H9 (cell line): ENCODE measurements around the gene APP. TPM values are rescaled to one million over a fixed set of nuclear protein-coding genes. Genes with fewer than 3 reads are reported as not detected.

Source experiments
- DNase-seq: peaks from one replicate; pipeline ENCODE4 v3.0.0-alpha.2; 2017
- H2AFZ ChIP-seq: one replicate; pipeline ENCODE4 v1.6.1; 2013; ENCODE audit warnings: mild to moderate bottlenecking, low read length, control low read depth, moderate library complexity
- H2AK5ac ChIP-seq: 2 replicates; pipeline ENCODE4 v1.6.1; 2013; ENCODE audit warnings: low read length, control low read depth, mixed read lengths; ENCODE audit not compliant: insufficient read length
- H2BK120ac ChIP-seq: one replicate; pipeline ENCODE4 v1.6.1; 2013; ENCODE audit warnings: low read depth, mild to moderate bottlenecking, low read length, control low read depth, inconsistent platforms; ENCODE audit not compliant: poor library complexity, severe bottlenecking
- H2BK12ac ChIP-seq: 2 replicates; pipeline ENCODE4 v1.6.1; 2013; ENCODE audit warnings: low read length, control low read depth, mixed read lengths, low read depth; ENCODE audit not compliant: insufficient read length
- H2BK15ac ChIP-seq: 2 replicates; pipeline ENCODE4 v1.6.1; 2013; ENCODE audit warnings: low read depth, low read length, control low read depth
- H2BK20ac ChIP-seq: one replicate; pipeline ENCODE4 v1.6.1; 2013; ENCODE audit warnings: low read depth, mild to moderate bottlenecking, low read length, control low read depth, inconsistent platforms; ENCODE audit not compliant: poor library complexity, severe bottlenecking
- H2BK5ac ChIP-seq: 2 replicates; pipeline ENCODE4 v1.6.1; 2013; ENCODE audit warnings: low read length, control low read depth, mixed read lengths; ENCODE audit not compliant: insufficient read length
- H3K14ac ChIP-seq: 2 replicates; pipeline ENCODE4 v1.6.1; 2013; ENCODE audit warnings: low read length, control low read depth; ENCODE audit not compliant: insufficient read depth
- H3K18ac ChIP-seq: 2 replicates; pipeline ENCODE4 v1.6.1; 2013; ENCODE audit warnings: low read depth, mild to moderate bottlenecking, mixed read lengths, low read length, control low read depth; ENCODE audit not compliant: insufficient read length
- H3K23ac ChIP-seq: 2 replicates; pipeline ENCODE4 v1.6.1; 2013; ENCODE audit warnings: low read length, control low read depth, mixed read lengths, low read depth; ENCODE audit not compliant: insufficient read length
- H3K23me2 ChIP-seq: 2 replicates; pipeline ENCODE4 v1.6.1; 2013; ENCODE audit warnings: low read depth, mild to moderate bottlenecking, mixed read lengths, low read length, control low read depth; ENCODE audit not compliant: insufficient read length, poor library complexity, severe bottlenecking
- H3K27ac ChIP-seq: 2 replicates; pipeline ENCODE4 v1.5.1; 2013; ENCODE audit warnings: low read length, control low read depth, mixed read lengths, low read depth; ENCODE audit not compliant: insufficient read length
- H3K27me3 ChIP-seq: 2 replicates; pipeline ENCODE4 v1.6.1; 2013; ENCODE audit warnings: low read length, control low read depth, inconsistent platforms; ENCODE audit not compliant: insufficient read depth
- H3K4ac ChIP-seq: 2 replicates; pipeline ENCODE4 v1.6.1; 2013; ENCODE audit warnings: low read depth, mild to moderate bottlenecking, control low read depth, inconsistent platforms, low read length, moderate library complexity
- H3K4me1 ChIP-seq: 2 replicates; pipeline ENCODE4 v1.6.1; 2013; ENCODE audit warnings: low read length, control low read depth, inconsistent platforms; ENCODE audit not compliant: insufficient read depth
- H3K4me2 ChIP-seq: 2 replicates; pipeline ENCODE4 v1.6.1; 2013; ENCODE audit warnings: low read length, control low read depth, mixed read lengths; ENCODE audit not compliant: insufficient read length, insufficient read depth
- H3K56ac ChIP-seq: 2 replicates; pipeline ENCODE4 v1.6.1; 2013; ENCODE audit warnings: low read depth, mild to moderate bottlenecking, mixed read lengths, low read length, control low read depth; ENCODE audit not compliant: insufficient read length
- H3K79me1 ChIP-seq: 2 replicates; pipeline ENCODE4 v1.6.1; 2013; ENCODE audit warnings: low read depth, mild to moderate bottlenecking, moderate library complexity, low read length, control low read depth, inconsistent platforms; ENCODE audit not compliant: insufficient read depth, poor library complexity, severe bottlenecking
- H3K79me2 ChIP-seq: 2 replicates; pipeline ENCODE4 v1.6.1; 2013; ENCODE audit warnings: low read length, control low read depth, inconsistent platforms; ENCODE audit not compliant: insufficient read depth
- H3K9ac ChIP-seq: 2 replicates; pipeline ENCODE4 v1.6.1; 2013; ENCODE audit warnings: low read length, control low read depth, mixed read lengths; ENCODE audit not compliant: insufficient read length; ENCODE audit errors: extremely low read depth
- H3K9me3 ChIP-seq: one replicate; pipeline ENCODE4 v1.6.1; 2013; ENCODE audit warnings: low read depth, low read length, inconsistent platforms; ENCODE audit not compliant: control insufficient read depth
- H3T11ph ChIP-seq: one replicate; pipeline ENCODE4 v1.6.1; 2013; ENCODE audit warnings: mild to moderate bottlenecking, low read length, control low read depth, inconsistent platforms
- H4K20me1 ChIP-seq: one replicate; pipeline ENCODE4 v1.6.1; 2013; ENCODE audit not compliant: control insufficient read depth, insufficient read length, insufficient read depth
- H4K5ac ChIP-seq: 2 replicates; pipeline ENCODE4 v1.6.1; 2013; ENCODE audit warnings: low read depth, mild to moderate bottlenecking, mixed read lengths, low read length, control low read depth; ENCODE audit not compliant: insufficient read length
- H4K8ac ChIP-seq: replicated peaks from 2 replicates; pipeline ENCODE4 v1.6.1; 2013; ENCODE audit warnings: low read length, control low read depth, mixed read lengths, low read depth; ENCODE audit not compliant: insufficient read length
- H4K91ac ChIP-seq: 2 replicates; pipeline ENCODE4 v1.6.1; 2013; ENCODE audit warnings: low read depth, mild to moderate bottlenecking, moderate library complexity, mixed read lengths, low read length, control low read depth; ENCODE audit not compliant: insufficient read length
- H3K27ac Mint-ChIP-seq, 3 experiments: 2 replicates in 2 of 3; 3 replicates in 1 of 3; pipeline ENCODE4 v1.8.0; 2020 to 2021; ENCODE audit warnings: mixed read lengths in 3 of 3, mild to moderate bottlenecking in 1 of 3, moderate library complexity in 1 of 3
- H3K27me3 Mint-ChIP-seq: 2 replicates; pipeline ENCODE4 v1.8.0; 2021; ENCODE audit warnings: low read depth, mild to moderate bottlenecking, moderate library complexity, mixed read lengths
- H3K36me3 Mint-ChIP-seq, 3 experiments: 2 replicates in 2 of 3; 3 replicates in 1 of 3; pipeline ENCODE4 v1.8.0; 2020 to 2021; ENCODE audit warnings: low read depth in 3 of 3, mixed read lengths in 3 of 3; ENCODE audit not compliant: insufficient read depth in 1 of 3
- H3K4me1 Mint-ChIP-seq, 2 experiments: 2 replicates each; pipeline ENCODE4 v1.8.0; 2020; ENCODE audit warnings: mixed read lengths in 2 of 2
- H3K4me3 Mint-ChIP-seq, 2 experiments: 2 replicates in 1 of 2; 3 replicates in 1 of 2; pipeline ENCODE4 v1.8.0; 2020 to 2021; ENCODE audit warnings: mild to moderate bottlenecking in 2 of 2, mixed read lengths in 2 of 2, moderate library complexity in 1 of 2
- H3K9me3 Mint-ChIP-seq, 2 experiments: 2 replicates in 1 of 2; 3 replicates in 1 of 2; pipeline ENCODE4 v1.8.0; 2020; ENCODE audit warnings: mild to moderate bottlenecking in 2 of 2, mixed read lengths in 2 of 2, moderate library complexity in 1 of 2
- CTCF ChIP-seq: fragments of 200-600 bp; sonication (generic); conservative IDR thresholded peaks from 3 replicates; pipeline ENCODE4 v1.8.0; 2021; ENCODE audit warnings: antibody characterized with exemption, mild to moderate bottlenecking
- WGBS: extraction: QIAGEN DNeasy Blood & Tissue Kit; methylation state at CpG from one replicate; pipeline ENCODE4 v1.1.7; 2013; ENCODE audit warnings: missing lambda C conversion rate, low lambda C conversion rate, mixed read lengths; ENCODE audit not compliant: insufficient read length; ENCODE audit errors: extremely low coverage; 5-methylcytosine and 5-hydroxymethylcytosine counted together
- total RNA-seq: library from RNA; stranded (reverse); gene quantifications from 2 replicates; pipeline ENCODE4 v1.2.1, GENCODE V29; 2021

The APP gene
- total RNA-seq, 1 experiment from 2014 or later, result 380 TPM

- Histone ChIP-seq H3K79me1 (no peaks in the 10 kb centered on the region), H3K23ac (no peak overlapping the region), H3K79me2 (no peaks in the 10 kb centered on the region), H3K23me2 (no peaks in the 10 kb centered on the region), H3K27ac (no peak overlapping the region), H2BK20ac (no peak overlapping the region), H2BK5ac (no peak overlapping the region), H3K14ac (no peak overlapping the region), H2BK120ac (no peak overlapping the region), H3T11ph (no peak overlapping the region), H2BK12ac (no peak overlapping the region), H3K4me2 (no peak overlapping the region), H3K56ac (no peak overlapping the region), H3K4me1 (no peaks in the 10 kb centered on the region), H4K20me1 (no peaks in the 10 kb centered on the region), H3K9ac (no peak overlapping the region), H2BK15ac (no peak overlapping the region), H4K8ac (no peak overlapping the region), H2AK5ac (no peak overlapping the region), H3K9me3 (no peaks in the 10 kb centered on the region), H4K91ac (no peak overlapping the region), H3K18ac (no peak overlapping the region), H3K4ac (no peak overlapping the region), H2AFZ (no peak overlapping the region), H4K5ac (no peak overlapping the region), H3K27me3 (no peaks in the 10 kb centered on the region)
- H3K9me3 Mint-ChIP-seq, result no peaks in the 10 kb centered on the region
- TF ChIP-seq CTCF, result no peak
- no CpG with 5 or more reads among the region's 2 CpGs for WGBS
- H3K36me3 Mint-ChIP-seq, result peaks cover 43 to 62% (median 44%) of the 10 kb centered on the region in 3 experiments
- no peak overlapping the region for H3K4me3 Mint-ChIP-seq
- no peak overlapping the region for H3K27ac Mint-ChIP-seq
- no peaks in the 10 kb centered on the region for H3K27me3 Mint-ChIP-seq
- peaks cover under 1 to 5% of the 10 kb centered on the region in 2 experiments; a peak in 2 of 4 replicates for H3K4me1 Mint-ChIP-seq
- no peak for DNase-seq
These were observed 216.9 kb downstream of the APP start for GRCh38 chr21:25953659-25954058.
